Measurements from ENCODE around the gene HDGFL2. TPM values are rescaled to one million over a fixed set of nuclear protein-coding genes. Genes with fewer than 3 reads are reported as not detected.

HDGFL2 gene
- polyA plus RNA-seq, 4 donors = 61.5 to 96.9 (median 89.2) TPM

DNA sequence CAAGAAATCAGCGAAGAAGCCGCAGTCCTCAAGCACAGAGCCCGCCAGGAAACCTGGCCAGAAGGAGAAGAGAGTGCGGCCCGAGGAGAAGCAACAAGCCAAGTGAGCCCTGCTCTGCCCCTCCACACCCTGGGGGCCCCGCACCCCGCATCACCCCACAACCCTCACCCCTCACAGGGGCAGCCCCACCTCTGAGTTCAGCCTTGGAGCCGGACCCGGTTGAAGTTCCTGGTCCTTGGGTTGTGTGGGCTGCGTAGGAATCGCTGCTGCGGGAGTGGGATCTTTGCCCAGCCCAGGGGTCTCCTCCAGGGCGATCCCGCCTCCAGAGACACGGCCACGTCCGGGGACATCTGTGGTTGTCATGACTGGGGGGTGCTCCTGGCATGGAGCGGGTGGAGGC is 24.2 kb downstream of the HDGFL2 start:
- DNase-seq (ENCODE audit: low read depth in 4 of 4, low spot score in 2 of 4) = no peak

DNA sequence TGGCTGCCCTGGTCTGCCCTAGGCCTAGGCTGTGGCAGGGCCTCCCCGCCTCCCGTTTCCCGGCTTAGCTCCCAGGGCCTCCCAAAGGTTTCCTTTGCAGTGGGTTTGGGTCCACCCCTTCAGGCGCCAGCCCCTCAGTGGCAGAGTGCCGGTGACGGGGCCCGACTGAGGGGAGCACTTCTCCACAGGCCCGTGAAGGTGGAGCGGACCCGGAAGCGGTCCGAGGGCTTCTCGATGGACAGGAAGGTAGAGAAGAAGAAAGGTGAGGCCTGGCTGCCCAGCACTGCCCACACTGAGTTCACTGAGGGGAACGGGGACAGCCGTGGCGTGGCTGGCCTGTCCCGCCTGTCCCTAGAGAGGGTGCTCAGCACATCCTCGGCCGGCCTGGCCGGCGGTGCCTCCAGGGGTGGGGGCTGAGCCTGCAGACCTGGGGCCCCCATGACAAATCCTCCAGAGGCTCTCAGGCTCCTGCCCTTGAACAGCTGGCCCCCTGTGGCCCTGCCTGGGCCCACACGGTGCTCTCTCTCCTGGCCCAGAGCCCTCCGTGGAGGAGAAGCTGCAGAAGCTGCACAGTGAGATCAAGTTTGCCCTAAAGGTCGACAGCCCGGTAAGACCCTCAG is 25.8 kb downstream of the HDGFL2 start:
- DNase-seq (ENCODE audit: low read depth in 4 of 4, low spot score in 2 of 4) = no peak

DNA sequence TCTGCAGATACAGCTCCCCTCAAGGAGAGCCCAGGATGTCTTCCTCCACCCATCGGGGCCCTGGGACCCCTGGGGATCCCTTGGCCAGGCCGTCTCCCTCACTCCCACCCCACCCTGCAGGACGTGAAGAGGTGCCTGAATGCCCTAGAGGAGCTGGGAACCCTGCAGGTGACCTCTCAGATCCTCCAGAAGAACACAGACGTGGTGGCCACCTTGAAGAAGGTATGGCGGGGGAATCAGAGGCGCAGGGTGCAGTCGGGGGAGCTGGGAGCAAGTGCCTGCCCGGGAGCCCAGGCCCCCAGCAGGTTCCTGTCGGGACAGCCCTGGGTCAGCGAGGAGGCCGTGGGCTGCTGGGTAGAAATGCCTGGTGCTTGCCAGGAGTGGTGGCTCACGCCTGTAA is 26.6 kb downstream of the HDGFL2 start:
- DNase-seq (ENCODE audit: low read depth in 4 of 4, low spot score in 2 of 4) = no peak

DNA sequence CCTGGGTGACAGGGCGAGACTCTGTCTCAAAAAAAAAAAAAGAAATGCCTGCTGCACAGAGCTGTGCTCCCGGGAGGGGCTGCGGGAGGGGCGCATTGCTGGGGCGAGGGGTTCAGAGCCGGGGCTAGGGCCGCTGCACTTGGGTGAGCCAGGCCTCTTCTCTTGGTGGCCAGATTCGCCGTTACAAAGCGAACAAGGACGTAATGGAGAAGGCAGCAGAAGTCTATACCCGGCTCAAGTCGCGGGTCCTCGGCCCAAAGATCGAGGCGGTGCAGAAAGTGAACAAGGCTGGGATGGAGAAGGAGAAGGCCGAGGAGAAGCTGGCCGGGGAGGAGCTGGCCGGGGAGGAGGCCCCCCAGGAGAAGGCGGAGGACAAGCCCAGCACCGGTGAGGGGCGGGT is 27.2 kb downstream of the HDGFL2 start:
- DNase-seq (ENCODE audit: low read depth in 4 of 4, low spot score in 2 of 4) = no peak

DNA sequence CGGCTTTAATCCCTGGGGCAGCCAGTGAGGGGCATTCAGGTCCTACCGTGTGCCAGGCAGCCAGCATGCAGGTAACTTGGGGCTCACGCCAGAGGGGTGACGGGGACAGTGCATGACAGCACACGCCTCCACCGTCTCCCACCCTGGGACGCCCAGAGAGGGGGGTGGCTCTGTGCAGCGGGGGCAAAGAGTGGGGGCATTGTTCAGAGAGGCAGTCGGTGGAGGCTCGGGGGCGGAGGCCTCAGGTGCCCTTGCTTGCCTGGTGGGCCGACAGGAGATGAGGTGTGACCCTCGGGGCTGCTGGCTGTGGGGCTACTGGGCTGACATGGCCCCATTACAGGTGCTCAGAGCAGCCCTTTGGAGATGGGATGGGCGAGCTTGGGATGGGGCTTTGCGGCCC is 27.8 kb downstream of the HDGFL2 start:
- no peak for DNase-seq (ENCODE audit: low read depth in 4 of 4, low spot score in 2 of 4)

DNA sequence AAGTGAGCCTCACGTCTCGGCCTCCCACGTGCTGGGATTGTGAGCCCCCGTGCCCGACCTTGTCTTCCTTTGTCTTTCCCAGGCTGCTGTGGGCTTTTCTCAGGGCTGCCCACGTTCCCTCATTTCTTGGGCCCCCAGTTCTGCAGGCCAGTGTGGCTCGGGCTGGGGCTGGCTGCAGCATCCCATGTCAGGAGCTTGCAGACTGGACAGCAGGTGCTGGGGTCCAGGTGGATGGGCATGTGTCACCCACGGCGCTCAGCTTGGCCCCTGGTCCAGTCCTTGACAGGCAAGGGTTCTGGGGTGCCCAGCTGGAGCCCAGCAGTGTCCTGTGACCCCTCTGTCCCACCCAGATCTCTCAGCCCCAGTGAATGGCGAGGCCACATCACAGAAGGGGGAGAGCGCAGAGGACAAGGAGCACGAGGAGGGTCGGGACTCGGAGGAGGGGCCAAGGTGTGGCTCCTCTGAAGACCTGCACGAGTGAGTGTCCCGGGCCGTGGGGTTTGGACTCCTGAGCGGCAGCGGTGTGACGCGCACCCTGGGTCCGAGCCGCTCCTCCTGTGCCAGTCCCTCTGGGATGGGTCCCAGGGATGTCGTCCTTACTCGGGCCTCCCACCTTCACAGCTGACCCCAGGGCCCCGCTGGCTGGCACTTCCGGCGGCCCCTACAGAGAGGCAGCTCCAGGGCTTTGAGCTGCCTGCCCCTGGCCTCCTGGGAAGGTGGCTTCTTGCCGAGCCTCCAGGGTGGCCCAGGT is 28.9 kb downstream of the HDGFL2 start:
- DNase-seq (ENCODE audit: low read depth in 4 of 4, low spot score in 2 of 4) = no peak

DNA sequence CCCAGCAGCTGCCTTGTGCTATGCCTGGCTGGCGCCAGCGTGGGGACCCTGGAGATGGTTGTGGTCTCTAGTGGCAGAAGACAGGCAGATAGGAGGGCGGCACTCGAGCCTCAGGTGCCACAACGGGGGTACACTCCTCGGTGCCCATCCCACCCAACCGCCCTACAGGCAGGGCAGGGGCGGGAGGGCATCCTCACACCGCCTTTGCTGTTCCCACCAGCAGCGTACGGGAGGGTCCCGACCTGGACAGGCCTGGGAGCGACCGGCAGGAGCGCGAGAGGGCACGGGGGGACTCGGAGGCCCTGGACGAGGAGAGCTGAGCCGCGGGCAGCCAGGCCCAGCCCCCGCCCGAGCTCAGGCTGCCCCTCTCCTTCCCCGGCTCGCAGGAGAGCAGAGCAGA is 29.6 kb downstream of the HDGFL2 start:
- no peak for DNase-seq (ENCODE audit: low read depth in 4 of 4, low spot score in 2 of 4)

DNA sequence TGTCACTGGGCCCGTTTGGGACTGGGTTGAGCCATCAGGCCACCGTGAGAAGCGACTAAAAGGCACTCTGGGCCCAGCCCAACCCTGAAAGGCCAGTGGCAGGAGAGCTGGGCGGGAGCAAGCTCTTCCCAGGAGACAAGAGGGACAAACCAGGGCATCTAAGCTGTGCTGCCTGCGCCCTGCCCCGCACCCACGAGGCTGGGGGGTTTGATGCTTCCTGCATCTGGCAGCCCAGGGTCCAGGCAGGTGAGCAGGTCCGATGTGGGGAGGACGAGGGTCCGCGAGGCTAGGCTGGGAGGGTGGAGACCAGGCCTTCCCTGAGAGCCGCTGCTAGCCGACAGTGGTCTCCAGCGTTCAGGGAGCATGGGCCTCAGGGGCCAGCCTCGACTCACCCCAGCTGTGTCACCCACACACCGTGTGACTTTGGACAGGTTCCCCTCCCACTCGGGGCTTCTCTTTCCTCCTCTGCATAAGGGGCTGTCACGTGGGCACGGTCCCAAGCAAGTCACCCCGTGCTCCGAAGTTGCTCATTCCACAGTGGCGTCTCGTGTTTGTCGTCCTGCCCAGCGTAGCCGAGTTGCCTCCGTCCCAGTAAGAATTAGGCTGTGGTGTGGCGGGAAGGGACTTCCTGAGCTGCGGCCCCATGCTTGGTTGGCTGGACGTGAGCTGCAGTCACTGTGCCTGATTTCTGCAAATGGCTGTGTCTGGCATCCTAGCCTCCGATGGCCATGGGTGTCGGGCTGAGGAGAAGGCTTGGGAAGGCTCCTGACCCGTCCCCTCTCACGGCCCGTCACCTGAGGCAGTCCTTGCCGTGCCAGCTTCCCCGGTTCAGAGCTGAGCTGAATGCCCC is 30.4 kb downstream of the HDGFL2 start:
- no peak for DNase-seq (ENCODE audit: low read depth in 4 of 4, low spot score in 2 of 4)

DNA sequence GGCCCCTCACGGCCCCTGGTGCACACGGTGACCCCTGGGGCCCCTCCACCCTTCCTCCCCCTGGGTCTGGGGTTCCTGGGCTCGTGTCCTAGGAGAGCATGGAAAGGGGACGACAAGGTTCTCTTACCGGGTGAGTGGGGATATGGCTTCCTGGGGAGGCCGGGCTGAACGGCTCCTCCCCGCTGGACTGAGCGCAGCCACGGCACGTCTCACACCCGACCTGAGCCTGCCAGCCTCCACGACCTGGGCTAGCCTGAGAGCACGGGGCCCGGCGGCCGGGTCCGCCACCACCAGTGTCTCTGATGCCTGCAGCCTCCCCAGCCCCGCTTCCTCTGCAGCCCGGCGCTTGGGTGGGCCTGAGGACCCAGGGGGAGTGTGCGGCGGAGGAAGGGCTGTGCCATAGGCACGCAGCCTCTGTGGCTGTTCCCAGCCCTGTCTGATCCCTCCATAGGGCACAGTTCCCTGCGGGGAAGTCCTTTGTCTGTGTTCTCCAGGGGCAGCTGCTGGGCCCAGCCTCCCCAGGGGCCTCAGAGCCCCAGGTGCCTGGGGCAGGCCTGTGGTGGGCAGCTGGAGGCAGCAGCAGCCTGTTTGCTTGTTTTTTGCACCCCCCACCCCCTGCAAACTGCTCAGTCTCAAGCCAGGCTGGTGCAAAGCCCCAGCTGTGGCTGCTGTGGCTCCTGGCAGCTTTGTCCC is 31.2 kb downstream of the HDGFL2 start:
- no peak for DNase-seq (ENCODE audit: low read depth in 4 of 4, low spot score in 2 of 4)

DNA sequence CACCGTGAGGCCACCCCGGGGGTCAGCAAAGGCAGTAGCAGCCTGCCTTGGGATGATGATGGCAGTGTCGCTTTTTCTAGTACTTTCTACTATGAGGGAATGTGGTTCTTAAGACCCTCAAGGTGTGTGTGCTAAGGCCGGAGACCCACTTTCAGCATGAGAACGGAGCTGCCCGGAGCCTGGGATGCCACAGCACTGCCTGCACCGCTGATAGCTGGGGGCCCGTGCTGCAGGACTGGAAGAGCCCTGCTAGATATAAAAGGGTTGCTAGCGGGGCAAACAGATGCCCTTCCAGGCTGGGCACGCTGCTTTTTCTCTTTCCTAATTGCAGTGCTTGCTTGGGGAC is 31.7 kb downstream of the HDGFL2 start:
- DNase-seq (ENCODE audit: low read depth in 4 of 4, low spot score in 2 of 4) = no peak

DNA sequence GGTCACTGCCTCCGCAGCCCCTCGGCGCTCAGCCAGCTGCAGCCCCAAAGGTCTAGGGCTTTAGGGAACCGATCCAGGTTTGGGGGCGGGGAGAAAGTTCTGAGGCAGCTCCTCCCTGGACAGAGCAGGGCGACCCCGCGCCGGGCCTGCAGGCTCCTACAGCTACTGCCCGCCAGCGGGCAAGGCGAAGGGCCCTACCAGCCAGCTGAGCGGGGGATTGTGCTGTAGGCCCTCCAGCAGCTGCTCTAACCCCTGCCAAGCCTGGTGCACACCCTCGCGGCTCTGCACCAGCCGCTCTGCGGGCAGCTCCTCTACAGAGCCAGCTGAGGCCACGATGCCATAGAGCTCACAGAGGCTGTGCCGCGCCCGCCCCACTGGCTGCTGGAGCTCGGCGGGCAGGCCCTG is 32.2 kb downstream of the HDGFL2 start:
- DNase-seq (ENCODE audit: low read depth in 4 of 4, low spot score in 2 of 4) = no peak

DNA sequence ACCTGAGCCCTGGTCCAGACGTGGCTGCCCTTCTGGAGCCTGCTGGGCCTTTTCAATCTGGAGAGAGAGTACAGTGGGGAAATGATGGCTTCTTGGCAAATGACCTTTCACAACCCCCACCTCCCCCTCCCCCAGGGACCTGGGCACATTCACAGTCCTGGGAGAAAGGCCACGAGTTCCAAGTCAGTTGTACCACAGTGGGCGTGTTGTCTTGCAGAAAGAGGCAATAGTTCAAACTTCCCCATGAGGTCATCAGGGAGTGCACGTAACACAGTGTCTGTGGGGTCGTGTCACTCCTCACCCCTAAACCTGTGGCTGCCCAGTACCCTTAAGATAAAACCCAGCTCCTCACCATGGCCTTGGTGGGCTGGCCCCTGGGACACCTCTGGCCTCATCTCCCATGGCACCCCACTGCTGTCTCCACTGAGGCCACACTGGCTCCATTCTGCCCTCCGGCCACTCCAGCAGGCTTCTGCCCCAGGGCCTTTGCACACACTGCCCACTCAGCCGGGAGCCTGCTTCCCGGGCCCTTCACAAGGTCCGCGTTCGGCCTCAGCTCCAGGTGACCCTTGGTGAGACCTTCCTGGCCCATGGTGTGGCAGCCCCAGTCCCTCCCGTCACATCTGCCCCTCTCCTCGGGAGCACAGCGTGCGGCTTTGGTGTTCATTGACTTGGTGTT is 32.9 kb downstream of the HDGFL2 start:
- no peak for DNase-seq (ENCODE audit: low read depth in 4 of 4, low spot score in 2 of 4)

DNA sequence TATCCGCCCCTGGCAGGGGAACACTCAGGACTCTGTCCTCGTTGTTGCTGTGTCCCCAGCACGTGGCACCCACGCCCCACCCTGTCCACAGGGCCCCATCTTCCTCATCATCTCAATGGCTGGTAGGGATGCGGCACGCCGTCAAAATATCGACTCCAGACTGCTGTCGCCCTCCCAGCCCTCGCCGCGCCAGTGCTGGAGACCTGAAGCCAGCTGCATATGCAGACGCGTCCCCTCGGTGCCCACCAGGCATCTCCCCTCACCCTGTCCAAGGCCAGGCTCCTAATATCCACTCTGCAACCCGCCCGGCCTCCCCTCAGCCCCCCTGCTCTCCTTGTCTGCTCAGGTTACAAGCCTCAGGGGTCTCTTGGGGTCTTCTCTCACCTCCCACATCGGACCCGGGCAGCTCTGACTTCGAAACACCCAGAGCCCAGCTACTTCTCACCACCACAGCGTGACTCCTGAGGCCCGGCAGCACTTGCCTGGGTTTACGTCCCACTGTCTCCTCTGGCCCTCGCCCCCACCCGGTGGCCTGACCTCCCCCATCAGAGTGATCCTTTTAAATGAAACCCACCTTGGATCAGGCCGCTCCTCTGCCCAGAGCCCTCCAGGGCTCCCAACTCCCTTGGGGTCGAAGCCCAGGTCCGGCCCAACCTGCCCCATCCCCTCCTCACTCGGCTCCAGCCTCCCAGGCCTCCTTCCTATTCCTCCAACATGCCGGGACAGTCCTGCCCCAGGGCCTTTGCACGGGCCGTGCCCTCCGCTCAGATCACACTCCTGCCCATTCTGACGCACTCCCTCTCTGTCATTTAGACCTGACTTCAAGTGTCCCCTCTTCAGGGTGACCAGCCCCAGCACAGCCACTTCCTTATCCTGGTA is 33.7 kb downstream of the HDGFL2 start:
- no peak for DNase-seq (ENCODE audit: low read depth in 4 of 4, low spot score in 2 of 4)

DNA sequence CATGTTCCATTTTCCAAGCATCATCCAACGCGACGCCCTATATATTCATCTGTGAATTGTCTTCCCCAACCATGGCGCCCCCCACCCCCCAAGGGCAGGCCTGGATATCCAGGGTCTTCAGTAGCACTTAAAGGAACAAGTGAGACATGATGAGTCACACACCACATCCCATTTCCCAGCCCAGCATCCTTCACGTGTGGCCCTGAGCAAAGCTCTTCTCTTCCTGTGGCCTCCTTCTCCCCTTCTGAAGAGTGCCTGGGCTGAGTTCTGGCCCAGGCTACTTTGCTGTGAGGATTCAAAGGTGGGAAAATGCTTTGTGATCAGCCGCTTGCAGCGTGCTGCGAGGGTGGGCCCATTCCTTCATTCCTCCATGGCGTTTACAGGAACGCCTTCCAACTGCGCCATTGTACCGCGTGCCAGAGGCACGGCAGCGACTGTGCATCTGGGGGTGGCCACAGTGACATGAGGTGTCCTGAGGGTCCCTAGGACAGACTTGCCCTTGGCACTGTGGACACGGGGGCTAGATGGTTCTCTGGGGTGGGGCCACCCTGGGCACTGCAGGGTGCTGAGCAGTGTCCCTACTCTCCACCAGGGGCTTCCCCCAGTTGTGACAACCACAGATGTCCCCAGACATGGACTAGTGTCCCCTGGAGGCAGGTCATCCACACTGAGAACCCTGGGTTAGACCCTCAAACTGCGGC is 34.5 kb downstream of the HDGFL2 start:
- no peak for DNase-seq (ENCODE audit: low read depth in 4 of 4, low spot score in 2 of 4)

DNA sequence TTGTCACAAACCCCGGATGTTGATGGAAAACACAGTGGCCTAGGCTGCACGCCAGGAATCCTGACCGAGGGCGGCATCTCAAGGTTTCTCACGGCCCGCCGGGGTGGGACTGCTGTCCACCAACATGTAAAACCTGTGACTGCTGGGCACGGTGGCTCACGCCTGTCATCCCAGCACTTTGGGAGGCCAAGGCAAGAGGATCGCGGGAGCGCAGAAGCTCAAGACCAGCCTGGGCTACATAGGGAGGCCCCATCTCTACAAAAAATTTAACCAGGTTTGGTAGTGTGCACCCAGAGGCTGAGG is 35.0 kb downstream of the HDGFL2 start:
- no peak for DNase-seq (ENCODE audit: low read depth in 4 of 4, low spot score in 2 of 4)

DNA sequence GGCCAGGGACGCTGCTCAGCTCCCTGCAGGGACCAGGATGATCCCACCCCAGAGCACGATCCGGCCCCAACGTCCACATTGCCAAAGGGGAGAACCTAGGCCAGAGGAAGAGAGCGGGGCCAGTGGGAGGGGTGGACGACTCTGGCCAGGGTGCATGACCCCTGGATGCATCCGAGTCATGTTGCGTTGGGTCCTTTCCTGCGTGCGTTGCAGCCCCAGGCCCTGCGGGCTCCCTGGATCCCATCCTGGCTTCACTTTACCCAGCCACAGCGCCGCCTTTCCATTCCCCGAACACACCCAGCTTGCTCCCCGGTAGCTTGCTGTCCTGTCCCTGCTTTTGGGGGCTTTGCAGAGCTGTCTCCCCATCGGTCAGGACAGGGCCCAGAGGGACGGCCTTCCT is 35.7 kb downstream of the HDGFL2 start:
- DNase-seq (ENCODE audit: low read depth in 4 of 4, low spot score in 2 of 4) = no peak

DNA sequence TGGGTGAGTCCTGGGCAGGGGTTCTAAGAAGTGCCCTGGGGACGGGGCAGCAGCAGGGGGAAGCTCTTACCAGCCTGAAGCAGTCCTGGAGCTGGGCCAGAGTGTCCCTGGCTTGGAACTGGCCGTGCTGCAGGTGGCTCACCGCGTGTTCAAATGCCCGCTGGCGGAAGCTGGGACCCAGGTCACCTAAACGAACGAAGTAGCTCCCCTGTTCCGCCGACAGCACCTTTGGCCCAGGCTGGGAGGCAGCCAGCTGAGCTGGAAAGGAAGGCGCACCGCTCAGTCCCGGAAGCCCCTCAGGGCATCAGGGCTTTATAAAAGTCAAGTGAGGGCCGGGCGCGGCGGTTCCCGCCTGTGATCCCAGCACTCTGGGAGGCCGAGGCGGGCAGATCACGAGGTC is 36.6 kb downstream of the HDGFL2 start:
- DNase-seq (ENCODE audit: low read depth in 4 of 4, low spot score in 2 of 4) = no peak

DNA sequence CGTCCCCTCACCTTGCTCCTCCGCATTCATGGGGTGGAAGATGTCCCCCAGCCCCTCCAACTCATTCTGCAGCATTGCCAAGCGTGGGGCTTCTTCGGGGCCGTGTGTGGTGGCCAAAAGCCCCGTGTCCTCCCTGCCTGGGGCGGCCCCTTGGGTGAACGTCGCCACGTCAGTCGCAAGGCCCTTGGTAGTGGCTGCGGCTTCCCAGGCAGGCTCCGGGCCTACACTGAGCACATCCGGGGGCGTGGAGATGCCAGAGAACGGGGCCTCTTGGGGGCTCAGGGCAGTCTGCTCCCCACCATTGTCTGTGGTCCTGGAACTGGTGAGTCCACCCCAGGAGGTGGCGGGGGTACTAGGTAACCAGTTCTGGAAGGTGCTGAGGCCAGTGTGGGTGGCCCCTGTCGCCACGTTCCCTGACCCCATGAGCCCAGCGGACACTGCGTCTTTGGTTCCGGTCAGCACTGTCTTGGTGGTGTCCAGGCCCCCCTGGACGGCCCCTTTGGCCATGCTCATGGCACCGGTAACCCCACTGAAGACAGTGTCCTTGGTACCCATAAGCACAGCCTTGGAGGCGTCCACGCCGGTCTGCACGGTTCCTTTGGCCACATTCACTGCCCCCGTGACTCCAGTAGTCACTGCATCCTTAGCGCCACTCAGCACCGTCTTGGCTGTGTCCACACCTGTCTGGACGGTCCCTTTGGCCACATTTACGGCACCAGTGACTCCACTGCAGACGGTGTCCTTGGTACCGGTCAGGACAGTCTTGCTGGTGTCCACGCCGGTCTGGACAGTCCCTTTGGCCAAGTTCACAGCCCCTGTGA is 38.5 kb downstream of the HDGFL2 start:
- DNase-seq (ENCODE audit: low read depth in 4 of 4, low spot score in 2 of 4) = no peak

Data from left renal cortex interstitium (tissue), 4 donors.